HEK293 (cell line): ENCODE results near the gene SNRPB2.

ENCODE experiments used
- GLI2 ChIP-seq: fragments of 450-650 bp; formaldehyde crosslinking; IDR thresholded peaks from 2 replicates; pipeline ENCODE4; 2017; ENCODE audit warnings: missing biosample characterization, missing genetic modification characterization, low read depth, borderline replicate concordance
- GLIS2 ChIP-seq: fragments of 450-650 bp; formaldehyde crosslinking; IDR thresholded peaks from 2 replicates; pipeline ENCODE4 v1.5.1; 2016; ENCODE audit warnings: missing biosample characterization, missing genetic modification characterization
- KLF8 ChIP-seq: fragments of 450-650 bp; formaldehyde crosslinking; IDR thresholded peaks from 2 replicates; pipeline ENCODE4 v1.5.1; 2016; ENCODE audit warnings: missing biosample characterization, missing genetic modification characterization
- OSR2 ChIP-seq: fragments of 450-650 bp; formaldehyde crosslinking; IDR thresholded peaks from 2 replicates; pipeline ENCODE4 v1.5.1; 2016; ENCODE audit warnings: missing biosample characterization, missing genetic modification characterization
- PRDM1 ChIP-seq: fragments of 450-650 bp; formaldehyde crosslinking; IDR thresholded peaks from 2 replicates; pipeline ENCODE4; 2016; ENCODE audit warnings: missing biosample characterization, missing genetic modification characterization
- SETDB1 ChIP-seq: IDR thresholded peaks from one replicate; pipeline ENCODE4 v1.6.1; 2017; ENCODE audit warnings: mild to moderate bottlenecking, low read length, moderate library complexity, mixed read lengths; ENCODE audit not compliant: insufficient read length
- SP2 ChIP-seq: fragments of 450-650 bp; formaldehyde crosslinking; IDR thresholded peaks from 2 replicates; pipeline ENCODE4 v1.5.1; 2016; ENCODE audit warnings: missing biosample characterization, missing genetic modification characterization
- SP7 ChIP-seq: fragments of 450-650 bp; formaldehyde crosslinking; IDR thresholded peaks from 2 replicates; pipeline ENCODE4 v1.5.1; 2016; ENCODE audit warnings: missing biosample characterization, missing genetic modification characterization
- TCF7L2 ChIP-seq: IDR thresholded peaks from 2 replicates; pipeline ENCODE4 v1.6.1; 2011; ENCODE audit warnings: low read depth, mild to moderate bottlenecking, inconsistent platforms, low read length, moderate library complexity, borderline replicate concordance
- YY1 ChIP-seq: fragments of 450-650 bp; formaldehyde crosslinking; IDR thresholded peaks from 2 replicates; pipeline ENCODE4 v1.5.1; 2018; ENCODE audit warnings: missing biosample characterization, missing genetic modification characterization
- ZBTB8A ChIP-seq: fragments of 450-650 bp; formaldehyde crosslinking; IDR thresholded peaks from 2 replicates; pipeline ENCODE4 v1.5.1; 2016; ENCODE audit warnings: missing biosample characterization, missing genetic modification characterization
- ZEB2 ChIP-seq: fragments of 450-650 bp; formaldehyde crosslinking; IDR thresholded peaks from 2 replicates; pipeline ENCODE4 v1.5.1; 2016; ENCODE audit warnings: missing biosample characterization, missing genetic modification characterization
- ZNF112 ChIP-seq: fragments of 450-650 bp; formaldehyde crosslinking; IDR thresholded peaks from 2 replicates; pipeline ENCODE4 v1.5.0; 2017; ENCODE audit warnings: missing biosample characterization, missing genetic modification characterization
- ZNF169 ChIP-seq: fragments of 450-650 bp; formaldehyde crosslinking; IDR thresholded peaks from 2 replicates; pipeline ENCODE4 v1.5.1; 2016; ENCODE audit warnings: missing biosample characterization, missing genetic modification characterization
- ZNF23 ChIP-seq: fragments of 450-650 bp; formaldehyde crosslinking; IDR thresholded peaks from 2 replicates; pipeline ENCODE4 v1.5.1; 2016; ENCODE audit warnings: missing biosample characterization, missing genetic modification characterization, borderline replicate concordance
- ZNF311 ChIP-seq: fragments of 450-650 bp; formaldehyde crosslinking; IDR thresholded peaks from 2 replicates; pipeline ENCODE4 v1.5.1; 2017; ENCODE audit warnings: missing biosample characterization, missing genetic modification characterization, borderline replicate concordance
- ZNF335 ChIP-seq: fragments of 450-650 bp; formaldehyde crosslinking; conservative IDR thresholded peaks from 2 replicates; pipeline ENCODE4 v1.5.1; 2016; ENCODE audit warnings: missing biosample characterization, missing genetic modification characterization
- ZNF350 ChIP-seq: fragments of 450-650 bp; formaldehyde crosslinking; IDR thresholded peaks from 2 replicates; pipeline ENCODE4 v1.5.0; 2017; ENCODE audit warnings: missing biosample characterization, mild to moderate bottlenecking, missing genetic modification characterization
- ZNF37A ChIP-seq: fragments of 450-650 bp; IDR thresholded peaks from 2 replicates; pipeline ENCODE4 v1.5.1; 2018; ENCODE audit warnings: missing biosample characterization, missing genetic modification characterization
- ZNF521 ChIP-seq: fragments of 450-650 bp; formaldehyde crosslinking; IDR thresholded peaks from 2 replicates; pipeline ENCODE4 v1.5.1; 2017; ENCODE audit warnings: missing biosample characterization, mild to moderate bottlenecking, missing genetic modification characterization
- ZNF558 ChIP-seq: fragments of 450-650 bp; formaldehyde crosslinking; IDR thresholded peaks from 2 replicates; pipeline ENCODE4 v1.5.1; 2016; ENCODE audit warnings: missing biosample characterization, missing genetic modification characterization
- ZNF654 ChIP-seq: fragments of 450-650 bp; formaldehyde crosslinking; IDR thresholded peaks from 2 replicates; pipeline ENCODE4 v1.5.1; 2016; ENCODE audit warnings: low read depth, missing biosample characterization, missing genetic modification characterization
- ZNF670 ChIP-seq: fragments of 450-650 bp; formaldehyde crosslinking; IDR thresholded peaks from 2 replicates; pipeline ENCODE4 v1.5.1; 2016; ENCODE audit warnings: missing biosample characterization, missing genetic modification characterization, low read depth
- ZNF776 ChIP-seq: fragments of 450-650 bp; formaldehyde crosslinking; IDR thresholded peaks from 2 replicates; pipeline ENCODE4 v1.5.0; 2017; ENCODE audit warnings: missing biosample characterization, missing genetic modification characterization, borderline replicate concordance
- ZNF777 ChIP-seq: fragments of 450-650 bp; formaldehyde crosslinking; IDR thresholded peaks from 2 replicates; pipeline ENCODE4 v1.5.1; 2017; ENCODE audit warnings: missing biosample characterization, missing genetic modification characterization, borderline replicate concordance
- ZXDB ChIP-seq: fragments of 450-650 bp; formaldehyde crosslinking; IDR thresholded peaks from 2 replicates; pipeline ENCODE4 v1.5.1; 2016; ENCODE audit warnings: missing biosample characterization, missing genetic modification characterization
- TF ChIP-seq, protein P1 (sequence below): fragments of 450-650 bp; formaldehyde crosslinking; IDR thresholded peaks from 2 replicates; pipeline ENCODE4 v1.5.1; 2016; ENCODE audit warnings: missing biosample characterization, missing genetic modification characterization
- TF ChIP-seq, protein P2 (sequence below): fragments of 450-650 bp; formaldehyde crosslinking; IDR thresholded peaks from 2 replicates; pipeline ENCODE4 v1.5.1; 2016; ENCODE audit warnings: missing biosample characterization, missing genetic modification characterization
- TF ChIP-seq, protein P3 (sequence below): fragments of 450-650 bp; formaldehyde crosslinking; IDR thresholded peaks from 2 replicates; pipeline ENCODE4 v1.5.1; 2016; ENCODE audit warnings: missing biosample characterization, missing genetic modification characterization
- TF ChIP-seq, protein P4 (sequence below): fragments of 450-650 bp; formaldehyde crosslinking; IDR thresholded peaks from 2 replicates; pipeline ENCODE4 v1.5.1; 2017; ENCODE audit warnings: missing biosample characterization, missing genetic modification characterization
- TF ChIP-seq, protein P5 (sequence below): fragments of 450-650 bp; formaldehyde crosslinking; IDR thresholded peaks from 2 replicates; pipeline ENCODE4 v1.5.1; 2016; ENCODE audit warnings: missing biosample characterization, missing genetic modification characterization

SNRPB2 gene

DNA sequence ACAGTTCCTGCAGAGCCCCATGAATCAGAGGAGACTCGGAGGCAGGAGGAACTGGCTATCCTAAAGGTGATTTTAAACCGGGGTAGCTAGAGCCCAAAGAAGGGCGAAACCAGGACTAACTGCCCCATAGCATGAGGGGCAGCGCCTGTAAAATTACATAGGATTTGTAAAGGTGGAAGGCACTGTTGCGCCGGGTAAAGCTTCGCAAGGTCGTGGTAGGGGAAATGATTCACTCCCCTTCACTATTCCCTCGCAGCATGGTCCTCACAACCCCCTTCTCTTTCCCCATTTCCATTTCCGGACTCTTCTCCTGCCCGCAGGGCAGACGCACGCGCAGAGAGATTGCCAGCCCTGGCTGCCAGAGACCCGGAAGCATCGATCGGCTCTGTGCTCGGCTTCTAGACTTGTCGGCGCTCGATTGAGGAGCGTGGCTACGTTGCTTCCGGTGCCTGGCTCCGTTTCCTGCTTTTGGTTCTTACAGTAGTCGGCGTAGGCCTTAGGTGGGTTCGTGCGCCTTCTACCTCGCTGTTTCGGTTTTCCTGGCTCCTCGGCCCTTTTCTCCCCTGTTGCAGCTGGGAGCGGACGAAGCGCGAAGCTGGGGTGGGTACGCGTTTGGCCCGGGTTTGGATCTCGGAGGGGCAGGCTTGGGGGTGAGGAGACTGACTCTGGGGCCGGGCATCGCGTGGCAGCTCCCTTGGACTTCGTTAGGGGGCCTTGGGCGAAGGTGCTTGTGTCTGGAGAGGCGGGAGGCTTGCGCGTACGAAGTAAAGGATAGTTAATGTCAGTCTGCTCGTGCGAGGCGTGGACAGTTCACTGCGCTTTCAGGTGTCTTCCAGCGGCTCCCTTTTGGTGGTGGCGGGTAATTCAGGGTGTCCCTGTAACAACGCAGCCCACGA lies at the start of gene SNRPB2 (continued):
- TF ChIP-seq ZEB2 (tag by site-specific recombination): peak; percentile 13; the same call in 1 of the 2 replicates
- TF ChIP-seq ZNF311 (tag by site-specific recombination): no peak
- TF ChIP-seq ZNF23 (tag by site-specific recombination): no peak
- TF ChIP-seq ZBTB8A (tag by site-specific recombination): no peak; the same call in 1 of the 2 replicates
- TF ChIP-seq ZNF654 (tag by site-specific recombination): no peak
- TF ChIP-seq ZNF776 (tag by site-specific recombination): no peak
- TF ChIP-seq SP7 (tag by site-specific recombination): peak; percentile 75
- no peak for TF ChIP-seq ZNF37A (tag by site-specific recombination)
- TF ChIP-seq, protein P1, sequence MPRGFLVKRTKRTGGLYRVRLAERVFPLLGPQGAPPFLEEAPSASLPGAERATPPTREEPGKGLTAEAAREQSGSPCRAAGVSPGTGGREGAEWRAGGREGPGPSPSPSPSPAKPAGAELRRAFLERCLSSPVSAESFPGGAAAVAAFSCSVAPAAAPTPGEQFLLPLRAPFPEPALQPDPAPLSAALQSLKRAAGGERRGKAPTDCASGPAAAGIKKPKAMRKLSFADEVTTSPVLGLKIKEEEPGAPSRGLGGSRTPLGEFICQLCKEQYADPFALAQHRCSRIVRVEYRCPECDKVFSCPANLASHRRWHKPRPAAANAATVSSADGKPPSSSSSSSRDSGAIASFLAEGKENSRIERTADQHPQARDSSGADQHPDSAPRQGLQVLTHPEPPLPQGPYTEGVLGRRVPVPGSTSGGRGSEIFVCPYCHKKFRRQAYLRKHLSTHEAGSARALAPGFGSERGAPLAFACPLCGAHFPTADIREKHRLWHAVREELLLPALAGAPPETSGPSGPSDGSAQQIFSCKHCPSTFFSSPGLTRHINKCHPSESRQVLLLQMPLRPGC (tag by site-specific recombination): peak; percentile 26; the same call in 1 of the 2 replicates
- TF ChIP-seq KLF8 (tag by site-specific recombination): peak; percentile 42; the same call in 1 of the 2 replicates
- TF ChIP-seq ZNF670 (tag by site-specific recombination): no peak
- 0 out of 2 replicates have a peak, but pooled peaks have one; percentile 9 for TF ChIP-seq YY1 (tag by site-specific recombination)
- TF ChIP-seq ZNF169: no peak
- peak; percentile 71 for TF ChIP-seq SP2 (tag by site-specific recombination)
- peak; percentile 21; the same call in 1 of the 2 replicates for TF ChIP-seq ZNF558 (tag by site-specific recombination)
- peak; percentile 90 for TF ChIP-seq SETDB1
- TF ChIP-seq, protein P2, sequence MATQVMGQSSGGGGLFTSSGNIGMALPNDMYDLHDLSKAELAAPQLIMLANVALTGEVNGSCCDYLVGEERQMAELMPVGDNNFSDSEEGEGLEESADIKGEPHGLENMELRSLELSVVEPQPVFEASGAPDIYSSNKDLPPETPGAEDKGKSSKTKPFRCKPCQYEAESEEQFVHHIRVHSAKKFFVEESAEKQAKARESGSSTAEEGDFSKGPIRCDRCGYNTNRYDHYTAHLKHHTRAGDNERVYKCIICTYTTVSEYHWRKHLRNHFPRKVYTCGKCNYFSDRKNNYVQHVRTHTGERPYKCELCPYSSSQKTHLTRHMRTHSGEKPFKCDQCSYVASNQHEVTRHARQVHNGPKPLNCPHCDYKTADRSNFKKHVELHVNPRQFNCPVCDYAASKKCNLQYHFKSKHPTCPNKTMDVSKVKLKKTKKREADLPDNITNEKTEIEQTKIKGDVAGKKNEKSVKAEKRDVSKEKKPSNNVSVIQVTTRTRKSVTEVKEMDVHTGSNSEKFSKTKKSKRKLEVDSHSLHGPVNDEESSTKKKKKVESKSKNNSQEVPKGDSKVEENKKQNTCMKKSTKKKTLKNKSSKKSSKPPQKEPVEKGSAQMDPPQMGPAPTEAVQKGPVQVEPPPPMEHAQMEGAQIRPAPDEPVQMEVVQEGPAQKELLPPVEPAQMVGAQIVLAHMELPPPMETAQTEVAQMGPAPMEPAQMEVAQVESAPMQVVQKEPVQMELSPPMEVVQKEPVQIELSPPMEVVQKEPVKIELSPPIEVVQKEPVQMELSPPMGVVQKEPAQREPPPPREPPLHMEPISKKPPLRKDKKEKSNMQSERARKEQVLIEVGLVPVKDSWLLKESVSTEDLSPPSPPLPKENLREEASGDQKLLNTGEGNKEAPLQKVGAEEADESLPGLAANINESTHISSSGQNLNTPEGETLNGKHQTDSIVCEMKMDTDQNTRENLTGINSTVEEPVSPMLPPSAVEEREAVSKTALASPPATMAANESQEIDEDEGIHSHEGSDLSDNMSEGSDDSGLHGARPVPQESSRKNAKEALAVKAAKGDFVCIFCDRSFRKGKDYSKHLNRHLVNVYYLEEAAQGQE (tag by site-specific recombination): no peak
- TF ChIP-seq, protein P3, sequence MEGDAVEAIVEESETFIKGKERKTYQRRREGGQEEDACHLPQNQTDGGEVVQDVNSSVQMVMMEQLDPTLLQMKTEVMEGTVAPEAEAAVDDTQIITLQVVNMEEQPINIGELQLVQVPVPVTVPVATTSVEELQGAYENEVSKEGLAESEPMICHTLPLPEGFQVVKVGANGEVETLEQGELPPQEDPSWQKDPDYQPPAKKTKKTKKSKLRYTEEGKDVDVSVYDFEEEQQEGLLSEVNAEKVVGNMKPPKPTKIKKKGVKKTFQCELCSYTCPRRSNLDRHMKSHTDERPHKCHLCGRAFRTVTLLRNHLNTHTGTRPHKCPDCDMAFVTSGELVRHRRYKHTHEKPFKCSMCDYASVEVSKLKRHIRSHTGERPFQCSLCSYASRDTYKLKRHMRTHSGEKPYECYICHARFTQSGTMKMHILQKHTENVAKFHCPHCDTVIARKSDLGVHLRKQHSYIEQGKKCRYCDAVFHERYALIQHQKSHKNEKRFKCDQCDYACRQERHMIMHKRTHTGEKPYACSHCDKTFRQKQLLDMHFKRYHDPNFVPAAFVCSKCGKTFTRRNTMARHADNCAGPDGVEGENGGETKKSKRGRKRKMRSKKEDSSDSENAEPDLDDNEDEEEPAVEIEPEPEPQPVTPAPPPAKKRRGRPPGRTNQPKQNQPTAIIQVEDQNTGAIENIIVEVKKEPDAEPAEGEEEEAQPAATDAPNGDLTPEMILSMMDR (tag by site-specific recombination): no peak
- TF ChIP-seq GLI2 (tag by site-specific recombination): no peak
- TF ChIP-seq OSR2: no peak
- TF ChIP-seq PRDM1 (tag by site-specific recombination): no peak; the same call in 1 of the 2 replicates
- TF ChIP-seq ZNF335 (tag by site-specific recombination): peak; percentile 90
- no peak for TF ChIP-seq ZNF112
- TF ChIP-seq, protein P4, sequence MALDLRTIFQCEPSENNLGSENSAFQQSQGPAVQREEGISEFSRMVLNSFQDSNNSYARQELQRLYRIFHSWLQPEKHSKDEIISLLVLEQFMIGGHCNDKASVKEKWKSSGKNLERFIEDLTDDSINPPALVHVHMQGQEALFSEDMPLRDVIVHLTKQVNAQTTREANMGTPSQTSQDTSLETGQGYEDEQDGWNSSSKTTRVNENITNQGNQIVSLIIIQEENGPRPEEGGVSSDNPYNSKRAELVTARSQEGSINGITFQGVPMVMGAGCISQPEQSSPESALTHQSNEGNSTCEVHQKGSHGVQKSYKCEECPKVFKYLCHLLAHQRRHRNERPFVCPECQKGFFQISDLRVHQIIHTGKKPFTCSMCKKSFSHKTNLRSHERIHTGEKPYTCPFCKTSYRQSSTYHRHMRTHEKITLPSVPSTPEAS: no peak
- TF ChIP-seq, protein P5, sequence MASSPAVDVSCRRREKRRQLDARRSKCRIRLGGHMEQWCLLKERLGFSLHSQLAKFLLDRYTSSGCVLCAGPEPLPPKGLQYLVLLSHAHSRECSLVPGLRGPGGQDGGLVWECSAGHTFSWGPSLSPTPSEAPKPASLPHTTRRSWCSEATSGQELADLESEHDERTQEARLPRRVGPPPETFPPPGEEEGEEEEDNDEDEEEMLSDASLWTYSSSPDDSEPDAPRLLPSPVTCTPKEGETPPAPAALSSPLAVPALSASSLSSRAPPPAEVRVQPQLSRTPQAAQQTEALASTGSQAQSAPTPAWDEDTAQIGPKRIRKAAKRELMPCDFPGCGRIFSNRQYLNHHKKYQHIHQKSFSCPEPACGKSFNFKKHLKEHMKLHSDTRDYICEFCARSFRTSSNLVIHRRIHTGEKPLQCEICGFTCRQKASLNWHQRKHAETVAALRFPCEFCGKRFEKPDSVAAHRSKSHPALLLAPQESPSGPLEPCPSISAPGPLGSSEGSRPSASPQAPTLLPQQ: peak; percentile 58; the same call in 1 of the 2 replicates
- TF ChIP-seq ZNF350: no peak
- TF ChIP-seq ZXDB (tag by site-specific recombination): peak; percentile 86
- no peak for TF ChIP-seq TCF7L2
- peak; percentile 50 for TF ChIP-seq GLIS2
- no peak for TF ChIP-seq ZNF777 (tag by site-specific recombination)
- TF ChIP-seq ZNF521: no peak
